ENCODE results near the gene SEMA3F.

The SEMA3F gene

GRCh38 chr3:50168791-50169190 lies 13.7 kb downstream of the SEMA3F start:
- no peak overlapping the region for H3K4me3 ChIP-seq (replicated peaks in 1 of 2; ENCODE audit: low read depth in 2 of 2, low read length in 2 of 2)
- no peak for TF ChIP-seq CTCF (IDR thresholded peaks at IDR 0.05; ENCODE audit: low read depth, low read length)
- no peak for DNase-seq (ENCODE audit: low read depth in 2 of 2)

GRCh38 chr3:50169232-50169832 lies 14.2 kb downstream of the SEMA3F start:
- DNase-seq (ENCODE audit: low read depth in 2 of 2) = no peak
- TF ChIP-seq CTCF (IDR thresholded peaks at IDR 0.05; ENCODE audit: low read depth, low read length) = no peak
- H3K4me3 ChIP-seq (replicated peaks in 1 of 2; ENCODE audit: low read depth in 2 of 2, low read length in 2 of 2) = no peak overlapping the region

GRCh38 chr3:50169858-50170257 lies 14.7 kb downstream of the SEMA3F start:
- TF ChIP-seq CTCF (IDR thresholded peaks at IDR 0.05; ENCODE audit: low read depth, low read length) = no peak
- H3K4me3 ChIP-seq (replicated peaks in 1 of 2; ENCODE audit: low read depth in 2 of 2, low read length in 2 of 2) = no peak overlapping the region
- DNase-seq (ENCODE audit: low read depth in 2 of 2) = no peak

- no peak for TF ChIP-seq CTCF (IDR thresholded peaks at IDR 0.05; ENCODE audit: low read depth, low read length)
- DNase-seq (ENCODE audit: low read depth in 2 of 2) = peak; percentile 87 to 90
Observed at GRCh38 chr3:50170689-50171088, 15.6 kb downstream of the SEMA3F start.

DNA sequence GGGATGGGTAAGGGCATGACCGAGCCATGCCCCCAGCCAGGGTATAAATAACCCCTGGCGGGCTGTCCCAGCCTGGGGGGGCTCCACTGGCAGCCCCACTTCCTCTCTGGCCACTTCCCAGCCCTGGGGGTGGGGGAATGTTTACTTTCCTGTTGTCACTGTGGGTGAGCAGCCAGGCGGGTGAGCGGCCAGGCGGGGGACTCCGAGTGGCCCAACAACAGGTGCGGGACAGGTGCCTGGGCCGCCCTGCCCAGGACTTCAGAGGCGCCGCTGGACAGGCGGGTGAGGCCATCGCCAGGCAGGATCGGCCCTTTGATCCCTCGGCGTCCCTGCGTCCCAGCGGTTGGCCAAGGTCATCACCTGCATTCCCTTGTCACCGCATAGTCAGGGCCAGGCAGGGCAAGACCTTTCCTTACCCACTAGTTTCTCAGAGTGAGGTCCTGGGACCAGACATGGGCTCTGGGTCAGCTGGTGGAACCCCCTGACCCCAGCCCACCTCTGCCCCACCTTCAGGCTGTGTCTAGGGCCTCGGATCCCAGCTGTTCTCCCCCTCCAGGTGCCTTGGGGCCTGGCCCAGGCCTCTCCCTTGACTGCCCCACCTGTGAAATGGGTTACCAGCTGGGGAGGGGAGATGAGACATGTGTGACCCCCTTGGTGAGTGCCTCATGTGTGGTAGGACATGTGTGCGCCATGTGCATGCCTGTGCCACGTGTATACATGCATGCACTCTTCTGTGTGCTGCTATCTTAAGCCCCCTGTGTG lies 16.6 kb downstream of the SEMA3F start:
- no peak for DNase-seq (ENCODE audit: low read depth in 2 of 2)
- TF ChIP-seq CTCF (IDR thresholded peaks at IDR 0.05; ENCODE audit: low read depth, low read length) = no peak
- no peak overlapping the region for H3K4me3 ChIP-seq (replicated peaks in 1 of 2; ENCODE audit: low read depth in 2 of 2, low read length in 2 of 2)

More at GRCh38 chr3:50170689-50171088, 15.6 kb downstream of the SEMA3F start:
- H3K4me3 ChIP-seq (replicated peaks in 1 of 2; ENCODE audit: low read depth in 2 of 2, low read length in 2 of 2) = no peak overlapping the region

- TF ChIP-seq CTCF (IDR thresholded peaks at IDR 0.05; ENCODE audit: low read depth, low read length) = no peak
- H3K4me3 ChIP-seq (replicated peaks in 1 of 2; ENCODE audit: low read depth in 2 of 2, low read length in 2 of 2) = no peak overlapping the region
- no peak for DNase-seq (ENCODE audit: low read depth in 2 of 2)
Observed at GRCh38 chr3:50172626-50173220, 17.6 kb downstream of the SEMA3F start.
